ENCODE results near the gene TMCC2. TPM values are rescaled to one million over a fixed set of nuclear protein-coding genes. Genes with fewer than 3 reads are reported as not detected.

Gene TMCC2
- total RNA-seq, 1 experiment from 2014 or later = 3.1 TPM

- CTCF ChIA-PET = no interaction called here
- in situ Hi-C loops (cut with HindIII; ENCODE audit: low pct_unique_long_range_greater_than_20kb, low sequenced_read_pairs) (no loop called here), intact Hi-C loops (cut with micrococcal nuclease; ENCODE audit: unreplicated experiment) (no loop called here)
- H3K4me1 ChIP-seq (ENCODE audit: control insufficient read depth, insufficient read depth, low read length) = no peaks in the 10 kb centered on the region
- no peak overlapping the region for H3K4me3 ChIP-seq (ENCODE audit: low read depth in 2 of 2, low read length in 2 of 2)
- ATAC-seq = no peak
- TF ChIP-seq TCF7L2 (IDR thresholded peaks at IDR 0.05; ENCODE audit: low read depth, low read length) (no peak), SIN3A (IDR thresholded peaks at IDR 0.05; ENCODE audit: borderline replicate concordance, insufficient read depth, low read depth, low read length) (no peak), REST (IDR thresholded peaks at IDR 0.05; ENCODE audit: insufficient read depth in 1 of 2, low read depth in 2 of 2, low read length in 1 of 2) (no peak), POLR2AphosphoS5 (IDR thresholded peaks at IDR 0.05; ENCODE audit: low read depth, low read length) (no peak), CTCF (IDR thresholded peaks at IDR 0.05) (no peak)
- POLR2A ChIA-PET = no interaction called here
- H3K27me3 ChIP-seq (ENCODE audit: control insufficient read depth, insufficient read depth, low read length) = no peaks in the 10 kb centered on the region
- no peaks in the 10 kb centered on the region for H3K36me3 ChIP-seq (ENCODE audit: control insufficient read depth, insufficient read depth, low read length)
- no peak overlapping the region for H3K27ac ChIP-seq (ENCODE audit: low read length)
- BruUV-seq (replicated peaks) = no TSS peak
- no peaks in the 10 kb centered on the region for H3K9me3 ChIP-seq (ENCODE audit: control insufficient read depth, insufficient read depth, low read depth, low read length)
- no peak for DNase-seq (ENCODE audit: low read depth, low spot score)
Observed at GRCh38 chr1:205241366-205242030, 13.8 kb downstream of the TMCC2 start.

GRCh38 chr1:205243350-205244191 lies 15.8 kb downstream of the TMCC2 start:
- DNase-seq (ENCODE audit: low read depth, low spot score) = no peak
- Histone ChIP-seq H3K4me1 (ENCODE audit: control insufficient read depth, insufficient read depth, low read length) (no peaks in the 10 kb centered on the region), H3K27ac (ENCODE audit: low read length) (no peak overlapping the region), H3K27me3 (ENCODE audit: control insufficient read depth, insufficient read depth, low read length) (no peaks in the 10 kb centered on the region), H3K4me3 (ENCODE audit: low read depth in 2 of 2, low read length in 2 of 2) (no peak overlapping the region), H3K36me3 (ENCODE audit: control insufficient read depth, insufficient read depth, low read length) (no peaks in the 10 kb centered on the region), H3K9me3 (ENCODE audit: control insufficient read depth, insufficient read depth, low read depth, low read length) (no peaks in the 10 kb centered on the region)
- TF ChIP-seq REST (IDR thresholded peaks at IDR 0.05; ENCODE audit: insufficient read depth in 1 of 2, low read depth in 2 of 2, low read length in 1 of 2) = no peak; a peak in 1 of 4 replicates
- no peak for TF ChIP-seq CTCF (IDR thresholded peaks at IDR 0.05)
- no peak for TF ChIP-seq TCF7L2 (IDR thresholded peaks at IDR 0.05; ENCODE audit: low read depth, low read length)
- no peak for TF ChIP-seq POLR2AphosphoS5 (IDR thresholded peaks at IDR 0.05; ENCODE audit: low read depth, low read length)
- TF ChIP-seq SIN3A (IDR thresholded peaks at IDR 0.05; ENCODE audit: borderline replicate concordance, insufficient read depth, low read depth, low read length) = no peak
- intact Hi-C loops (cut with micrococcal nuclease; ENCODE audit: unreplicated experiment) = no loop called here
- in situ Hi-C loops (cut with HindIII; ENCODE audit: low pct_unique_long_range_greater_than_20kb, low sequenced_read_pairs) = no loop called here
- no TSS peak for BruUV-seq (replicated peaks)
- no peak for ATAC-seq
- ChIA-PET CTCF (interaction anchor here (1.0 to 1.3 kb wide), 2 partner anchors 14 to 16 kb away, joined by 3 read pairs; no protein-coding TSS in a partner anchor), POLR2A (no interaction called here)
